GM20000 (cell line): Measurements from ENCODE around the gene RNF11.
A peak's percentile ranks its signal among the peaks of the same experiment; 100 is the strongest.
"Not testable (repeated sequence)": the region's sequence is repeated elsewhere in the genome, so short reads cannot be mapped to it uniquely, and the experiment has no call there.

Source experiments
- DNase-seq: peaks from one replicate; pipeline ENCODE4 v3.0.0; 2012; ENCODE audit warnings: low spot score
- CTCF ChIP-seq: IDR thresholded peaks from 2 replicates; pipeline ENCODE4 v1.5.1; 2012; ENCODE audit warnings: mild to moderate bottlenecking, control low read depth; ENCODE audit errors: extremely low read depth, missing control alignments

RNF11 gene

GRCh38 chr1:51238034-51238403 is 1.9 kb downstream of the RNF11 start:
- TF ChIP-seq CTCF: no peak
- no peak for DNase-seq

GRCh38 chr1:51240084-51240483 is 4.0 kb downstream of the RNF11 start:
- TF ChIP-seq CTCF: no peak
- no peak for DNase-seq

GRCh38 chr1:51241119-51241518 is 5.0 kb downstream of the RNF11 start:
- TF ChIP-seq CTCF: no peak
- DNase-seq: no peak

GRCh38 chr1:51242546-51242945 is 6.5 kb downstream of the RNF11 start:
- no peak for DNase-seq
- TF ChIP-seq CTCF: no peak

GRCh38 chr1:51247022-51247421 is 10.9 kb downstream of the RNF11 start:
- TF ChIP-seq CTCF: no peak
- DNase-seq: peak; percentile 75

GRCh38 chr1:51247499-51247898 is 11.4 kb downstream of the RNF11 start:
- DNase-seq: no peak
- TF ChIP-seq CTCF: no peak

GRCh38 chr1:51249445-51249844 is 13.4 kb downstream of the RNF11 start:
- no peak for TF ChIP-seq CTCF
- DNase-seq: no peak

GRCh38 chr1:51250729-51251128 is 14.7 kb downstream of the RNF11 start:
- DNase-seq: not testable (repeated sequence)

GRCh38 chr1:51251165-51251564 is 15.1 kb downstream of the RNF11 start:
- DNase-seq: not testable (repeated sequence)
